Neuron (in vitro differentiated cells): ENCODE data around the gene TMEM41A.

Source experiments
- H2AFZ ChIP-seq: one replicate; pipeline ENCODE4 v1.6.1; 2013; ENCODE audit warnings: low read depth, mild to moderate bottlenecking, inconsistent platforms, low read length, moderate library complexity
- H3K27me3 ChIP-seq: one replicate; pipeline ENCODE4 v1.6.1; 2013; ENCODE audit warnings: low read length; ENCODE audit not compliant: insufficient read depth
- H3K36me3 ChIP-seq: one replicate; pipeline ENCODE4 v1.6.1; 2013; ENCODE audit warnings: low read length; ENCODE audit not compliant: insufficient read depth
- H3K4me1 ChIP-seq: one replicate; pipeline ENCODE4 v1.6.1; 2013; ENCODE audit warnings: low read length; ENCODE audit not compliant: insufficient read depth
- H3K4me3 ChIP-seq: 2 replicates; pipeline ENCODE4 v1.5.1; 2013; ENCODE audit warnings: mild to moderate bottlenecking, low read length, moderate library complexity
- H3K9me3 ChIP-seq: one replicate; pipeline ENCODE4 v1.6.1; 2013; ENCODE audit warnings: low read length

Gene TMEM41A

DNA sequence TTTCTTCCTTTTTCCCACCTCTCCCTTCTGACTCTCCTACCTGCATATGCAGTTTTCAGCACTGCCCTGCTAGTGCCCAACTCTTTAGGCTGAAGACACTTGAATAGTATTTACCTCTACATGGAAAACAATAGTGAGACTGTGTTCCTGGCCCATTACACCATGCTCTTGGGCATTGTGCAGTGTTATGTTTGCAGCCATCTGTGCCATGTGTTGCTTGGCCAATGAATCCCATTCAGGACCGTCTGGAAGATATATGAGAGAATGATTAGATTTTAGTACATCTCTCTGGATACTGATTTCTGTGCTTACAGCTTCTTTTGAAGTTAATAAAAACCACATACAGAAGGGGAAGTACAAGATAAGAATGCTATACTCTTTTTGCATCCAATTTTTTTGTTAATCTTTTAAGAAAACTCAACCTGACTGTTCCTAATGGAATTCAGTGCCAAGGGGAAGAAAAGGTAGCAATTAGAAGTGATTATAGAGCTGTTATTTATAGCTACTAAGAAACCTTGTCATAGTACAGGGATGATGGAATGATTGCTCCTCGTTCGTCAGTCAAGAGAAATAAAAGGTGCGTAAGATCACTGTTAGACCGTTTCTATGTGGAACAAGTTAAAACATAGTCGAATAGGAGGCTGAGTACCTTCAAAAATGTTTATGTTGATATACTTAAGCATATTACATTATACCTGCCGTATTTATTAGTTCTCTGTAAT is 58.9 kb downstream of the TMEM41A start:
- no peaks in the 10 kb centered on the region for H3K9me3 ChIP-seq
- H3K4me3 ChIP-seq = no peak overlapping the region
- H2AFZ ChIP-seq = no peak overlapping the region
- H3K27me3 ChIP-seq = no peaks in the 10 kb centered on the region
- H3K4me1 ChIP-seq = peaks cover 1% of the 10 kb centered on the region
- peaks cover 2% of the 10 kb centered on the region for H3K36me3 ChIP-seq
